ENCODE results near the gene CXorf65.

Gene CXorf65

DNA sequence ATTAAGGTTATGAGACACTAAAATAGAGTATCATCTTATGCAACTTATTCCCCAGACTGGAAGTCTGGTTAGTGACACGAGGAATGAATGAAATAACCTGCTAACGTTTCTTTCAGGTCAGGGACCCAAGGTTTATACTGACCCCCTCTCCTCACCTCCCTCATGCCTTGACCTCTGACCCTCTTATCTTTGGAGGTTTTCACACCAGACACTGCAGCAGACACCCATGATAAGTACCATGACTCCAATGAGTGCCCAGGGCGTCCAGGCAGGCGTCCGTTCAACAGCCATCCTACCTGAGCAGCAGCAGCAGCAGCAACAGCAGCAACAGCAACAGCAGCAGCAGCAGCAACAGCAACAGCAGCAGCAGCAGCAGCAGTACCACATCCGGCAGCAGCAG is 33.9 kb upstream of the CXorf65 start:
- H2BK12ac ChIP-seq (ENCODE audit: low read length), result no peak overlapping the region
- H2BK5ac ChIP-seq (ENCODE audit: low read length), result no peak overlapping the region
- H2BK120ac ChIP-seq (ENCODE audit: low read depth, low read length), result no peak overlapping the region
- no peak overlapping the region for H3K4me3 ChIP-seq (ENCODE audit: low read length in 2 of 2)
- H3K14ac ChIP-seq (ENCODE audit: low read length), result no peak overlapping the region
- H2BK15ac ChIP-seq (ENCODE audit: low read length), result no peak overlapping the region
- no peak overlapping the region for H2AFZ ChIP-seq (ENCODE audit: low read length)
- no peak overlapping the region for H4K8ac ChIP-seq (ENCODE audit: low read depth, low read length)
- H3K79me1 ChIP-seq (ENCODE audit: low read depth, low read length), result no peaks in the 10 kb centered on the region
- H3K27me3 ChIP-seq (ENCODE audit: control insufficient read depth in 3 of 3, insufficient read depth in 3 of 3, low read depth in 1 of 3, low read length in 3 of 3), result no peaks in the 10 kb centered on the region
- H3K4me1 ChIP-seq (ENCODE audit: control insufficient read depth in 2 of 2, insufficient read depth in 1 of 2, low read depth in 1 of 2, low read length in 2 of 2), result peaks cover 1 to 2% of the 10 kb centered on the region in 2 donors
- no peak overlapping the region for H3K9ac ChIP-seq (ENCODE audit: low read depth, low read length, poor library complexity)
- H3K18ac ChIP-seq (ENCODE audit: low read length), result no peak overlapping the region
- H3K23ac ChIP-seq (ENCODE audit: low read depth, low read length, poor library complexity), result no peak overlapping the region
- no peak overlapping the region for H2AK5ac ChIP-seq (ENCODE audit: low read depth, low read length)
- H3K9me3 ChIP-seq (replicated peaks in 1 of 2; ENCODE audit: control insufficient read depth in 2 of 2, insufficient read depth in 1 of 2, low read depth in 1 of 2, low read length in 2 of 2), result no peaks in the 10 kb centered on the region
- no peak overlapping the region for H4K91ac ChIP-seq (ENCODE audit: low read depth, low read length, poor library complexity)
- no CpG with 5 or more reads among the region's 6 CpGs for WGBS, 2 donors (ENCODE audit: extremely low coverage in 2 of 2, insufficient read length in 2 of 2, insufficient replicate concordance in 1 of 2)
- H3K4me2 ChIP-seq (ENCODE audit: insufficient read depth, low read length, poor library complexity, severe bottlenecking), result no peak overlapping the region
- H3K4ac ChIP-seq (ENCODE audit: low read length), result no peak overlapping the region
- no peak for DNase-seq (ENCODE audit: low spot score)
- no peak overlapping the region for H3K27ac ChIP-seq (replicated peaks; ENCODE audit: low read length)
- peaks cover 22 to 71% of the 10 kb centered on the region in 2 donors for H3K36me3 ChIP-seq (replicated peaks in 1 of 2; ENCODE audit: control insufficient read depth in 2 of 2, insufficient read depth in 2 of 2, low read length in 2 of 2)

DNA sequence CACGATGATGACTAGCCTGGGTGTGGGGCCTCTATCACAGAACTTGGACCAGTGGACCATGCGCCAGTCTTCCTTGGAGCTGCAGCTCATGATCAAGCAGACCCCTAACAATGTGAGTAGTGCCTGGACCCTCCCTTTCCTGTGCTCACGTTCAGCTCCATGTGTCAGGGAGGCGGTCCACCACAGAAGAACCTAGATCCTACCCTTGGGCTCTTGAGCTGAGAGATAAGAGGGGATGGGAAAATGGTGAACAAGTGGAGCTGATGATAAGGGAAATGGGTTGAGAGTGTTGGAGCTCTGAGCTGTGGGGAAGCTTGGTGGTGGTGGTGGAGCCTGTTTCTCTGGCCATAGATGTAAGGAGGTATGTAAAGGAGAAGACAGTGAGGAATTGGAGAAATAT is 25.0 kb upstream of the CXorf65 start:
- no peak overlapping the region for H3K9ac ChIP-seq (ENCODE audit: low read depth, low read length, poor library complexity)
- H3K4ac ChIP-seq (ENCODE audit: low read length), result no peak overlapping the region
- H3K4me3 ChIP-seq (ENCODE audit: low read length in 2 of 2), result no peak overlapping the region
- H3K27me3 ChIP-seq (ENCODE audit: control insufficient read depth in 3 of 3, insufficient read depth in 3 of 3, low read depth in 1 of 3, low read length in 3 of 3), result no peaks in the 10 kb centered on the region
- no peak overlapping the region for H2BK12ac ChIP-seq (ENCODE audit: low read length)
- no peak overlapping the region for H2BK15ac ChIP-seq (ENCODE audit: low read length)
- peaks cover 0 to 3% of the 10 kb centered on the region in 2 donors for H3K4me1 ChIP-seq (ENCODE audit: control insufficient read depth in 2 of 2, insufficient read depth in 1 of 2, low read depth in 1 of 2, low read length in 2 of 2)
- no peak overlapping the region for H3K27ac ChIP-seq (replicated peaks; ENCODE audit: low read length)
- H3K14ac ChIP-seq (ENCODE audit: low read length), result no peak overlapping the region
- no peaks in the 10 kb centered on the region for H3K9me3 ChIP-seq (replicated peaks in 1 of 2; ENCODE audit: control insufficient read depth in 2 of 2, insufficient read depth in 1 of 2, low read depth in 1 of 2, low read length in 2 of 2)
- no peak overlapping the region for H4K91ac ChIP-seq (ENCODE audit: low read depth, low read length, poor library complexity)
- WGBS, 2 donors (ENCODE audit: extremely low coverage in 2 of 2, insufficient read length in 2 of 2, insufficient replicate concordance in 1 of 2), result no CpG with 5 or more reads among the region's 4 CpGs
- no peak overlapping the region for H3K4me2 ChIP-seq (ENCODE audit: insufficient read depth, low read length, poor library complexity, severe bottlenecking)
- peaks cover 49 to 92% of the 10 kb centered on the region in 2 donors for H3K36me3 ChIP-seq (replicated peaks in 1 of 2; ENCODE audit: control insufficient read depth in 2 of 2, insufficient read depth in 2 of 2, low read length in 2 of 2)
- no peak overlapping the region for H2AFZ ChIP-seq (ENCODE audit: low read length)
- no peak overlapping the region for H4K8ac ChIP-seq (ENCODE audit: low read depth, low read length)
- H3K79me1 ChIP-seq (ENCODE audit: low read depth, low read length), result peaks cover 5% of the 10 kb centered on the region
- no peak for DNase-seq (ENCODE audit: low spot score)
- H2BK5ac ChIP-seq (ENCODE audit: low read length), result no peak overlapping the region
- H2BK120ac ChIP-seq (ENCODE audit: low read depth, low read length), result no peak overlapping the region
- no peak overlapping the region for H2AK5ac ChIP-seq (ENCODE audit: low read depth, low read length)
- no peak overlapping the region for H3K18ac ChIP-seq (ENCODE audit: low read length)
- H3K23ac ChIP-seq (ENCODE audit: low read depth, low read length, poor library complexity), result no peak overlapping the region

DNA sequence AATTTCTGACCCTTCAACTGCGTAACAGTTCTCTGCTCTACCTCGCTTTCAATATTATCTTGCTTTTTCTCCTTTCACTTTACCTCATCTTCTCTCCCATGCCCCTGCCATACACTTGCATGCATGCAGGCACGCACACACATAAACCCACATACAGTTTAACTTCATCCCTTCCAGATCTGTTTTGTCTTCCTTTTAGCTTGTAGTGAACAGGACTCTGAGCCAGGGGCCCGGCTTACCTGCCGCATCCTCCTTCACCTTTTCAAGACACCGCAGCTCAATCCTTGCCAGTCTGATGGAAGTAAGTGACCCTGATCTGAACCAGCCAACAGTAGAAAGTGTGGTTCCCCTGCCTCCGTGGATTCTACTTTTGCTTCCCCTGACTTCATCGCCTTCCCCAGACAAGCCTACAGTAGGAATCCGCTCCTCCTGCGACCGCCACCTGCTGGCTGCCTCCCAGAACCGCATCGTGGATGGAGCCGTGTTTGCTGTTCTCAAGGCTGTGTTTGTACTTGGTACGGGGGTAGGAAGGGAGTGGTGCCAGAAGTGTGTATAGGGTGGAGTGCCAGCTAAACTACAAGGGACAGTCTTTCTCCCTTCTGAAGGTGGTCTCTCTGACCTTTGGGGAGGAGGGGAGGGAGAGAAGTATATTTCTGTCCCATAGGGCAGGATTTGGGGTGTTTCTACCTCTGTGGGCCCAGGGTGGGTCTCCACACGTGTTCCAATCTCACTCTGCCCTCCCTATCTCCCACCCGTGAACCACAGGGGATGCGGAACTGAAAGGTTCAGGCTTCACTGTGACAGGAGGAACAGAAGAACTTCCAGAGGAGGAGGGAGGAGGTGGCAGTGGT is 22.6 kb upstream of the CXorf65 start:
- Histone ChIP-seq H3K36me3 (replicated peaks in 1 of 2; ENCODE audit: control insufficient read depth in 2 of 2, insufficient read depth in 2 of 2, low read length in 2 of 2) (peaks cover 62 to 91% of the 10 kb centered on the region in 2 donors), H4K8ac (ENCODE audit: low read depth, low read length) (no peak overlapping the region), H2BK12ac (ENCODE audit: low read length) (no peak overlapping the region), H3K9ac (ENCODE audit: low read depth, low read length, poor library complexity) (no peak overlapping the region), H3K4ac (ENCODE audit: low read length) (no peak overlapping the region), H3K27me3 (ENCODE audit: control insufficient read depth in 3 of 3, insufficient read depth in 3 of 3, low read depth in 1 of 3, low read length in 3 of 3) (no peaks in the 10 kb centered on the region), H3K9me3 (replicated peaks in 1 of 2; ENCODE audit: control insufficient read depth in 2 of 2, insufficient read depth in 1 of 2, low read depth in 1 of 2, low read length in 2 of 2) (no peaks in the 10 kb centered on the region), H2AK5ac (ENCODE audit: low read depth, low read length) (no peak overlapping the region), H3K4me2 (ENCODE audit: insufficient read depth, low read length, poor library complexity, severe bottlenecking) (no peak overlapping the region), H3K14ac (ENCODE audit: low read length) (no peak overlapping the region), H4K91ac (ENCODE audit: low read depth, low read length, poor library complexity) (no peak overlapping the region), H2AFZ (ENCODE audit: low read length) (no peak overlapping the region), H3K23ac (ENCODE audit: low read depth, low read length, poor library complexity) (no peak overlapping the region), H3K4me1 (ENCODE audit: control insufficient read depth in 2 of 2, insufficient read depth in 1 of 2, low read depth in 1 of 2, low read length in 2 of 2) (peaks cover 0 to 3% of the 10 kb centered on the region in 2 donors), H2BK5ac (ENCODE audit: low read length) (no peak overlapping the region), H3K4me3 (ENCODE audit: low read length in 2 of 2) (no peak overlapping the region), H3K18ac (ENCODE audit: low read length) (no peak overlapping the region), H2BK15ac (ENCODE audit: low read length) (no peak overlapping the region), H3K27ac (replicated peaks; ENCODE audit: low read length) (no peak overlapping the region), H2BK120ac (ENCODE audit: low read depth, low read length) (no peak overlapping the region), H3K79me1 (ENCODE audit: low read depth, low read length) (peaks cover 2% of the 10 kb centered on the region)
- no CpG with 5 or more reads among the region's 18 CpGs for WGBS, 2 donors (ENCODE audit: extremely low coverage in 2 of 2, insufficient read length in 2 of 2, insufficient replicate concordance in 1 of 2)
- DNase-seq (ENCODE audit: low spot score), result no peak

DNA sequence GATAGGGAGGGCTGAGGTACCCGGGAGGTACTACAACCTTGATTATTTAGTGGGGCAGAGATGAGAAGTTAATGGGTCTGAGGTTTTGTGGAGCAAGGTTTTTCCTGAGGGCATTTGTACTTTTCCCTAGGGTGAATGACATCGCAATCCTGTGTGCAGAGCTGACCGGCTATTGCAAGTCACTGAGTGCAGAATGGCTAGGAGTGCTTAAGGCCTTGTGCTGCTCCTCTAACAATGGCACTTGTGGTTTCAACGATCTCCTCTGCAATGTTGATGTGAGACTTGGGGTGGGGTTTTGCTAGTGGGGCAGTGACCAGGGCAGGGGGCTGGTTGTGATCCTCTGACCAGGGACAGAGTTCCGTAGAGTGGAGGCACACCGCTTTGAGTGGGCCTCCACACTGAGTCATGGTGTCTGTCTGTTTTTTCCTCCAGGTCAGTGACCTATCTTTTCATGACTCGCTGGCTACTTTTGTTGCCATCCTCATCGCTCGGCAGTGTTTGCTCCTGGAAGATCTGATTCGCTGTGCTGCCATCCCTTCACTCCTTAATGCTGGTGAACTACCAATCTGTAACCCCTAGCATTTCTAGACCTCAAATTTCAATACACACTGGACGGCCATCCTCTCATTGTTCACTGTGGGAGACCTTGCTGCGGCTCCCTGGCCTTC is 21.8 kb upstream of the CXorf65 start:
- Histone ChIP-seq H3K14ac (ENCODE audit: low read length) (no peak overlapping the region), H2AFZ (ENCODE audit: low read length) (no peak overlapping the region), H3K36me3 (replicated peaks in 1 of 2; ENCODE audit: control insufficient read depth in 2 of 2, insufficient read depth in 2 of 2, low read length in 2 of 2) (peaks cover 66 to 94% of the 10 kb centered on the region in 2 donors), H4K91ac (ENCODE audit: low read depth, low read length, poor library complexity) (no peak overlapping the region), H3K9me3 (replicated peaks in 1 of 2; ENCODE audit: control insufficient read depth in 2 of 2, insufficient read depth in 1 of 2, low read depth in 1 of 2, low read length in 2 of 2) (no peaks in the 10 kb centered on the region), H3K23ac (ENCODE audit: low read depth, low read length, poor library complexity) (no peak overlapping the region), H2BK5ac (ENCODE audit: low read length) (no peak overlapping the region), H3K79me1 (ENCODE audit: low read depth, low read length) (peaks cover 2% of the 10 kb centered on the region), H2BK120ac (ENCODE audit: low read depth, low read length) (no peak overlapping the region), H2BK15ac (ENCODE audit: low read length) (no peak overlapping the region), H3K9ac (ENCODE audit: low read depth, low read length, poor library complexity) (no peak overlapping the region), H3K4me1 (ENCODE audit: control insufficient read depth in 2 of 2, insufficient read depth in 1 of 2, low read depth in 1 of 2, low read length in 2 of 2) (peaks cover 0 to 3% of the 10 kb centered on the region in 2 donors), H3K4ac (ENCODE audit: low read length) (no peak overlapping the region), H3K27ac (replicated peaks; ENCODE audit: low read length) (no peak overlapping the region), H2AK5ac (ENCODE audit: low read depth, low read length) (no peak overlapping the region), H2BK12ac (ENCODE audit: low read length) (no peak overlapping the region), H3K27me3 (ENCODE audit: control insufficient read depth in 3 of 3, insufficient read depth in 3 of 3, low read depth in 1 of 3, low read length in 3 of 3) (no peaks in the 10 kb centered on the region), H4K8ac (ENCODE audit: low read depth, low read length) (no peak overlapping the region), H3K4me2 (ENCODE audit: insufficient read depth, low read length, poor library complexity, severe bottlenecking) (no peak overlapping the region), H3K18ac (ENCODE audit: low read length) (no peak overlapping the region), H3K4me3 (ENCODE audit: low read length in 2 of 2) (no peak overlapping the region)
- no CpG with 5 or more reads among the region's 12 CpGs for WGBS, 2 donors (ENCODE audit: extremely low coverage in 2 of 2, insufficient read length in 2 of 2, insufficient replicate concordance in 1 of 2)
- DNase-seq (ENCODE audit: low spot score), result no peak
